ENCODE data around the gene RARG. TPM values are rescaled to one million over a fixed set of nuclear protein-coding genes. Genes with fewer than 3 reads are reported as not detected.

Gene RARG
- total RNA-seq, 1 donor from 2014 or later = 7.9 TPM

- TF ChIP-seq CTCF (IDR thresholded peaks at IDR 0.05; ENCODE audit: unreplicated experiment) = peak; percentile 84
- DNase-seq (ENCODE audit: low spot score) = peak; percentile 91
- peaks cover 4% of the 10 kb centered on the region for H3K36me3 Mint-ChIP-seq (ENCODE audit: low read depth, unreplicated experiment)
- H3K27me3 Mint-ChIP-seq (ENCODE audit: unreplicated experiment) = peaks cover 20% of the 10 kb centered on the region
- H3K4me1 Mint-ChIP-seq (ENCODE audit: unreplicated experiment) = peaks cover 52% of the 10 kb centered on the region
- H3K9me3 Mint-ChIP-seq (ENCODE audit: unreplicated experiment) = no peaks in the 10 kb centered on the region
- H3K4me3 Mint-ChIP-seq (ENCODE audit: unreplicated experiment) = no peak overlapping the region
- H3K27ac Mint-ChIP-seq (ENCODE audit: unreplicated experiment) = no peak overlapping the region
Observed at GRCh38 chr12:53213348-53213747, 18.7 kb downstream of the RARG start.

DNA sequence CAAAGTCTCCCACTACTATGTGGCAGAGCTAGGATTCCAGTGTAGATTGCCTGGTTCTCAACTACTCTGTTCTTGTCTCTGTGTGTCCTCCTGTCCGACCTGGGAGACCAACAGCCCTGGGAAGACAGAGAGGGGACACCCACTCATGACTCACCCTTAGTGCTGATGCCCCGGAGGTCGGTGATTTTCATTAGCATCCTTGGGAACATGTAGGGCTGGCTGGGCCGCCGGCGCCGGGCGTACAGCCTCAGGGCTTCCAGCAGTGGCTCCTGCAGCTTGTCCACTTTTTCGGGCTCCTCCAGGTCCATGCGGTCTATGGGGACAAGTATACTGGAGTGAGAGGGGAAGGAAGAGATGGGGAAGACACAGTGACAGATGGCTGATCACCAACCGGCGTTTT, 19.1 kb downstream of the RARG start:
- peaks cover 48% of the 10 kb centered on the region for H3K4me1 Mint-ChIP-seq (ENCODE audit: unreplicated experiment)
- no peak overlapping the region for H3K27ac Mint-ChIP-seq (ENCODE audit: unreplicated experiment)

GRCh38 chr12:53211476-53212381, 20.3 kb downstream of the RARG start:
- no peaks in the 10 kb centered on the region for H3K9me3 Mint-ChIP-seq (ENCODE audit: unreplicated experiment)
- peaks cover 36% of the 10 kb centered on the region for H3K4me1 Mint-ChIP-seq (ENCODE audit: unreplicated experiment)
- peak overlapping the region; percentile 7 for H3K4me3 Mint-ChIP-seq (ENCODE audit: unreplicated experiment)
- DNase-seq (ENCODE audit: low spot score) = no peak
- peaks cover 20% of the 10 kb centered on the region for H3K27me3 Mint-ChIP-seq (ENCODE audit: unreplicated experiment)
- H3K27ac Mint-ChIP-seq (ENCODE audit: unreplicated experiment) = peak overlapping the region; percentile 4
- peaks cover 4% of the 10 kb centered on the region for H3K36me3 Mint-ChIP-seq (ENCODE audit: low read depth, unreplicated experiment)
- TF ChIP-seq CTCF (IDR thresholded peaks at IDR 0.05; ENCODE audit: unreplicated experiment) = peak; percentile 35

More for the DNA sequence above, 19.1 kb downstream of the RARG start:
- H3K4me3 Mint-ChIP-seq (ENCODE audit: unreplicated experiment) = peak overlapping the region; percentile 12
- no peak for TF ChIP-seq CTCF (IDR thresholded peaks at IDR 0.05; ENCODE audit: unreplicated experiment)
- H3K36me3 Mint-ChIP-seq (ENCODE audit: low read depth, unreplicated experiment) = peaks cover 4% of the 10 kb centered on the region
- no peaks in the 10 kb centered on the region for H3K9me3 Mint-ChIP-seq (ENCODE audit: unreplicated experiment)
- H3K27me3 Mint-ChIP-seq (ENCODE audit: unreplicated experiment) = peaks cover 20% of the 10 kb centered on the region
- DNase-seq (ENCODE audit: low spot score) = no peak

DNA sequence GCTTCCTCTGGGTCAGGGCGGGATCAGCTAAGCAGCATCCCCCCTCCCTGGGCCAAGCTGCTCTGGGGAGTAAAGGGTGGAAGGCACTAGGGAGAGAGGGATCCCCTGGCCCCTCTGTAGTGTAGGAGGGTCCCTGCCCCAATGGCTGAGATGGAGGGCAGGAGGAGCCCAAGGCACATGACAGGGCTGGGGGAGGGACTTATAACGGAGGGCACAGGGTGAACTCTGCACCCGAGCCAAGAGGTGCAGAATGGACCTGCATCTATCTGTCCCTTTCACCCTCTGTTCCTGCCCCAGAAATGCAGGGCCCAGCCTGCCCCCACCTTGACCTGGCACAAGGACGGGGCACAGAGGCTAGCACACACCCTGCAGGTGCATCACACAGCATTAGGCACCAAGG, 21.2 kb downstream of the RARG start:
- no peak for TF ChIP-seq CTCF (IDR thresholded peaks at IDR 0.05; ENCODE audit: unreplicated experiment)
- Mint-ChIP-seq H3K4me1 (ENCODE audit: unreplicated experiment) (peaks cover 27% of the 10 kb centered on the region), H3K36me3 (ENCODE audit: low read depth, unreplicated experiment) (peaks cover 4% of the 10 kb centered on the region), H3K4me3 (ENCODE audit: unreplicated experiment) (no peak overlapping the region), H3K27ac (ENCODE audit: unreplicated experiment) (no peak overlapping the region), H3K9me3 (ENCODE audit: unreplicated experiment) (no peaks in the 10 kb centered on the region), H3K27me3 (ENCODE audit: unreplicated experiment) (peaks cover 15% of the 10 kb centered on the region)
- DNase-seq (ENCODE audit: low spot score) = no peak

DNA sequence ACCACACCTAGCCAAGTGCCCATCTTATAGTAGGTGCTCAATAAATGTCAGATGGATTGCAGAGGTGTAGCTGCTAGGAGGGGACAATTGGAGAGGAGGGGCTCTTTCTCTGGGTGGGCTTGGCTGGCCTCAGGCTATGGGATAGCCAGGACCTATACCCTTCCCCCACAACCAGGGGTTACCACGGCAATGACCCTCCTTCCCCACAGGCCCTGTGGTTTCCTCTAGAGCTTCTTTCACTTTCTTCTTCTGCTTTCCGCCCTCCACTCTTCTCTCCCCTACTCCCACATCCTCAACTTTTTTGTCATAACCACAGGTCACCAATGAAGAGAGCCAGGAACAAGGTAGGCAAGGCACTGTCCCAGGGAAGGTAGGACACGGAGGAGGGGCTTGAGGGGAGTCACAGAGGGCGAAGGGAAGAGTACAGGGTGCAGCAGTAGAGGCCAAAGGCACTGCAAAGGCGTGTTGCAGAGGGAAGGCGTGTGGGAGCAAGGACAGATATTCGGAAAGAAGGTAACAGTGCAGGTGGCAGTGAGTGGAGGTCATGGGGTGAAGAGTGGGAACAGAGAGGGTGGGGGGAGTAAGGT, 23.0 kb downstream of the RARG start:
- Mint-ChIP-seq H3K27me3 (ENCODE audit: unreplicated experiment) (peaks cover 8% of the 10 kb centered on the region), H3K36me3 (ENCODE audit: low read depth, unreplicated experiment) (peaks cover 4% of the 10 kb centered on the region), H3K4me1 (ENCODE audit: unreplicated experiment) (peaks cover 9% of the 10 kb centered on the region), H3K4me3 (ENCODE audit: unreplicated experiment) (no peak overlapping the region), H3K27ac (ENCODE audit: unreplicated experiment) (no peak overlapping the region), H3K9me3 (ENCODE audit: unreplicated experiment) (no peaks in the 10 kb centered on the region)
- DNase-seq (ENCODE audit: low spot score) = no peak
- TF ChIP-seq CTCF (IDR thresholded peaks at IDR 0.05; ENCODE audit: unreplicated experiment) = no peak

Data from endothelial cell (in vitro differentiated cells).